ENCODE data around the gene FAM168B. TPM values are rescaled to one million over a fixed set of nuclear protein-coding genes. Genes with fewer than 3 reads are reported as not detected.
A peak's percentile ranks its signal among the peaks of the same experiment; 100 is the strongest.

The FAM168B gene
- total RNA-seq, 3 donors from 2014 or later: 101 to 111 (median 107) TPM

DNA sequence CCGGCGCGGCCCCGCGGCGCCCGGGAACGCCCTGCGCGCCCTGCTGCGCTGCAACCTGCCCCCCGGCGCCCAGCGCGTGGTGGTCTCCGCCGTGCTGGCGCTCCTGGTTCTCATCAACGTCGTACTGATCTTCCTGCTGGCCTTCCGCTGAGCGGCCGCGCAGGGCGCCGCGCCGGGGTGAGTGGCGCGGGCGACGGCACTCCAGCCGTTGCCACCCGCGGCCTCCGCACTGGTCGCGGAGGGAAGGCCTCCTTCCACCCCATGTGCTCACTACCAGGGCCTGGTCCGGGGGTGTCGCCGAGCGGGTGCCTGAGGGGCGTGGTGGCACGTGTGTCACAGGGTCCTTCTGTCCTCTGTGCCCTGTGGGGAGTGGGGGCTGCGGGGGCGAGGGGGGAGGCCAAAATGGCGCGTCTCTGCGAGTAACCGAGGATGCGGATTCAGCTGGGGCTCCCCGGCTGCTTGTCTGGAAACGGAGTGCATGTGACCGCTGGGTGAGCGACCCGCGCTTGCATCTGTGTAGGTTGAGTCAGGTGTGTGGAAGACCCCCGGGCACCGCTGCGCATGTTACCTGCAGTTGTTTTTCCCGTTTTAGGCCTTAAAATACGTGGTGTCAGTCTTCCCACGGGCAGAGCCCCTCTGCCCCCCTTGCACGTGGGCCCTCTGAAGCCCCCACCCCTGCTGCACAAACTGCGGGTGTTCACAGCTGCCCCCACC, 58.0 kb downstream of the FAM168B start:
- ATAC-seq: peak; percentile 12 to 32
- H3K9me3 Mint-ChIP-seq: no peaks in the 10 kb centered on the region
- peak overlapping the region; percentile 24 for H3K4me3 Mint-ChIP-seq

DNA sequence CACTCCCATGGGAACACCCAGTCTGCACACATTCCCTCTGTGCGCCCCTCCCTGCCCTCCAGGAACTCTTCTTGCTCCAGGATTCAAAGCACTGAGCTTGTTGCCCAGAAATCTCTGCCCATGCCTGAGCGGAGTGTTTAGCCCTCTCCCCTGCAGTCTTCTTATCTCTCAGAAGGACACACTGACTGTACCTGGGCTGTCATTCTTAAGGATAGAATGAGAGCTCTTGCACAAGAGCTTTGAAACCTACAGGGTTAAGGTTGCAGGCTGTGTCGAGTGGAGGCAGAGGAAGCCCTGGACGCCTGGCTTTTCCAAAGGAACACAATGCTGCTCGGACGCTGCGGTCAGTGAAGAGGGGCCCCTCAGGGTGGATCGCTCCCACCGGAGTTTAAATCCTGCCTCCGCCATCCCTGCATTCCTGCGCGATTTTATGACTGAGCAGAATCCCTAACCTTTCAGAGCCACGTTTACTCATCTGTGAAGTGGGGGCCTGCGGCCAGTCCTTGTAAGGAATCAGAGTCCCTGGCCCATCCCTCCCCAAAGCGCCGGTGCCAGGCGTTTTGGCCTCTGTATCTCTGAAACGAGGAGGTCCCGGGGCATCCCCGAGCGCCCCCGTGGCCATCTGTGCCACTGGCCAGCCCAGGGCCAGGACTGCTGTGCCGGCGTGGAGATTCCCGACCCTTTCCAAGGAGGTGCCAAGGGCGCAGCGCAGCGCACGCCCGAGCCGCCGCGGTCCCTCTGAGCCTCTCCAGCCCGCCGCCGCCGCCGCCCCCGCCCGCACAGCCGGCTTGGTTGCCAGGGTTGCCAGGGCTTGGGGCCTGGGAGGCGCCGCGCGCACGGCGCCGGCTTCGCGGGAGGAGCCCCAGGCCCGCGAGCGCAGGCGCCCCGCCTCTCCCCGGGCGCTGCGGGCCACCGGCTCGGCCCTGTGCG, 58.9 kb downstream of the FAM168B start:
- no peak for DNase-seq
- Mint-ChIP-seq H3K9me3 (no peaks in the 10 kb centered on the region), H3K27me3 (ENCODE audit: low read depth) (peaks cover 35% of the 10 kb centered on the region), H3K36me3 (ENCODE audit: insufficient read depth) (no peaks in the 10 kb centered on the region), H3K4me3 (peak overlapping the region; percentile 29), H3K4me1 (ENCODE audit: low read depth) (peaks cover 5% of the 10 kb centered on the region)
- peak; percentile 78 to 82 for ATAC-seq

More for the DNA sequence above, 58.0 kb downstream of the FAM168B start:
- peaks cover 34% of the 10 kb centered on the region for H3K27me3 Mint-ChIP-seq (ENCODE audit: low read depth)
- no peaks in the 10 kb centered on the region for H3K36me3 Mint-ChIP-seq (ENCODE audit: insufficient read depth)
- H3K4me1 Mint-ChIP-seq (ENCODE audit: low read depth): peaks cover 9% of the 10 kb centered on the region
- no peak for DNase-seq

DNA sequence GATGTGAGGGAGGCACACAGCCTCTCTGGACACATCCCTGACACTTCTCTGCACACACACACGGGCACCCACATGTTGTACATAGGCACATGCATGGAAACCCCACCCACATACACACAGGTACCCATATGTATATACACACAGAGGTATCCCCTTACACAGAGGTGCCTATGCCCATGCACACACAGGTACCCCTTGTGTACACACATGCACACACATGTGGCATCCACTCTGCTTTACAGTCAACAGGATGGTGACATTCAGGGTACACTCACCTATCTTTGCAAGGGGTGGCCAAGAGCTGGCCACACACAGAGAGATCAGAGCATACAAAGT, 59.5 kb downstream of the FAM168B start:
- ATAC-seq: no peak
- no peak for DNase-seq
- Mint-ChIP-seq H3K4me1 (ENCODE audit: low read depth) (peaks cover 1% of the 10 kb centered on the region), H3K27me3 (ENCODE audit: low read depth) (peaks cover 36% of the 10 kb centered on the region), H3K9me3 (no peaks in the 10 kb centered on the region), H3K36me3 (ENCODE audit: insufficient read depth) (no peaks in the 10 kb centered on the region), H3K4me3 (no peak overlapping the region)

DNA sequence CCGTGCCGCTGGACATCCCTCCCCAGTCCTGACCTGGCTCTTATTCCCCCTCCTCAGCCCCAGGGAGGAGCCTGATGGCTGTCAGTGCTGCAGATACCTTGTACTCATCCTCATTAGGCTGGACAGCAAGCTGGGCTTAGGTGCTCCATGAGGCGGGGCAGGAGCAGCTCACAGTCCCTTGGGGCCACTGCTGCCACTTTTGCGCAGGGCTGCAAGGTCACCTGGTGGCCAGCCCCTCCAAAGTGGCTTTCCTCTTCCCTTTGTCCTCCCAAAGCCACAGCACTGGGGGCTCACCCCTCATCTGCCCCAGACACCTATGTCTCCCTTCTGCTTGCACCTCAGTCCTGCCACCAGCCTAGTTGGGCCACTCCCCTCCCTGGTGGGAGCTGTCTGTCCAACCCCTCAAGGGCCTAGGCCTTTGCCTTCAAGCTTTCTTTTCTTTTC, 60.8 kb downstream of the FAM168B start:
- H3K36me3 Mint-ChIP-seq (ENCODE audit: insufficient read depth): no peaks in the 10 kb centered on the region
- H3K4me3 Mint-ChIP-seq: no peak overlapping the region
- peaks cover 40% of the 10 kb centered on the region for H3K27me3 Mint-ChIP-seq (ENCODE audit: low read depth)
- H3K9me3 Mint-ChIP-seq: peaks cover 2% of the 10 kb centered on the region
- ATAC-seq (no peak), DNase-seq (no peak)
- peaks cover 1% of the 10 kb centered on the region for H3K4me1 Mint-ChIP-seq (ENCODE audit: low read depth)

DNA sequence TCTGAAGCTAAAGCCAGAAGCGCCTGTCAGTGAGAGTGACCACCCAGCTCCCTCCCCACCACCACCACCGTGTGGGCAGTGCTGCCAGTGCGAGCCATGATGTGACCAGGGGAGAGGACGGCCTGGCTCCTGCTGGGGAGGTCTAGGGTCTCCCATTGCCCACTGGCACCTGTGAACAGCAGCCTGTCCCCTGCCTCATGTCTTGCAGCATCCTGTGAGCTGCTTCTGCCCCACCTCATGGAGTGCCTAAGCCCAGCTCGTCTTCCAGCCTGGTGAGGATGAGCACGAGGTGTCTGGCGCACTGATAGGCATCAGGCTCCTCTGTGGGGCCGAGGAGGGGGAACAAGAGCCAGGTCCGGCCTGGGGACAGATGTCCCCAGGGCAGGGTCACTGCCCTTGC, 61.4 kb downstream of the FAM168B start:
- Mint-ChIP-seq H3K9me3 (peaks cover 7% of the 10 kb centered on the region), H3K4me3 (no peak overlapping the region), H3K4me1 (ENCODE audit: low read depth) (peaks cover 1% of the 10 kb centered on the region), H3K27me3 (ENCODE audit: low read depth) (peaks cover 45% of the 10 kb centered on the region), H3K36me3 (ENCODE audit: insufficient read depth) (no peaks in the 10 kb centered on the region)
- ATAC-seq: no peak
- no peak for DNase-seq

DNA sequence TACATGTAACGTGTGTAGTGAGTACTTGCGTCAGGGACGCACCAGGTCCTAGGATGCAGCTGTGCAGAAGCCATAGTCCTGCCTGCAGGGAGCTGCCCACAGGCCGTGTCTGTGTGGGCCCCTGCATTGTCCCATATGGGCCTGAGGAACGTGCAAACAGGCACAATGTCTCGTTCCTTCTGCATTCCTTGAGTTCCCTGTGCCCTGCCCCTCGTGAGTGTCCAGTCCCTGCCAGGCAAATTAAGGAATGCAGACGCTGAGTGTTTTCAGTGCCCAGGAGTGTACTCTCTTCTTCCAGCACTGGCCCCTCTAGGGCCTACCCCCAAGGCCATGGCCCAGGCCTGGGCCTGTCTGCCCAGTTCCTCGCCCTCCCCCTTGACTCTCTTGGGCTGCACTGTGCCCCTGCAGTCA, 61.8 kb downstream of the FAM168B start:
- peaks cover 1% of the 10 kb centered on the region for H3K4me1 Mint-ChIP-seq (ENCODE audit: low read depth)
- H3K36me3 Mint-ChIP-seq (ENCODE audit: insufficient read depth): no peaks in the 10 kb centered on the region
- H3K9me3 Mint-ChIP-seq: peaks cover 8% of the 10 kb centered on the region
- DNase-seq (no peak), ATAC-seq (no peak)
- H3K4me3 Mint-ChIP-seq: no peak overlapping the region
- H3K27me3 Mint-ChIP-seq (ENCODE audit: low read depth): peaks cover 45% of the 10 kb centered on the region

DNA sequence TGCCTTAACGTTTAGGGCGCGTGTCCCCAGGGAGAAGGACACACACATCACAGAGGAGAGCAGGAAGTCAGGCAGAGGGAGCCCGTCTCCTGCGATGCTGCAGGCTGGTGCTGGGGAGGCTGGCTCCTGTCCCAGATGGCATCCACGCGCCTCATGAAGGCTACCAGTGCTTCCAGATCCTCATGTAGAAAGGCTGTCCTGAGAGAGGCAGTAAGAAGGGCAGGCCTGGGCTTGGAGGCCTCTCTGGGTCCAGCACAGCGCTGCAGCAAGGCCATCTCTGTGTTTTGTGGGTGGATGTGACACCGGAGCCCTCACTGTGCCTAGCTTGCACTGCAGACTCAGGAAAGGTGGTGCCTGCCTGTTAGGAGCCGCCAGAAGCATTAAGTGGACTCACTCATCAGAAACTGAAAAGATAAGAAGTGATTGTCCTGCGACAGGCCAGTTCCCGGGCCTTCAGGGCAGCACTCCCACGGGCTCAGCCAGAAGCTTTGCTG, 62.7 kb downstream of the FAM168B start:
- Mint-ChIP-seq H3K4me1 (ENCODE audit: low read depth) (peaks cover 1% of the 10 kb centered on the region), H3K27me3 (ENCODE audit: low read depth) (peaks cover 37% of the 10 kb centered on the region), H3K36me3 (ENCODE audit: insufficient read depth) (no peaks in the 10 kb centered on the region), H3K4me3 (no peak overlapping the region), H3K9me3 (peaks cover 8% of the 10 kb centered on the region)
- ATAC-seq (no peak), DNase-seq (no peak)

DNA sequence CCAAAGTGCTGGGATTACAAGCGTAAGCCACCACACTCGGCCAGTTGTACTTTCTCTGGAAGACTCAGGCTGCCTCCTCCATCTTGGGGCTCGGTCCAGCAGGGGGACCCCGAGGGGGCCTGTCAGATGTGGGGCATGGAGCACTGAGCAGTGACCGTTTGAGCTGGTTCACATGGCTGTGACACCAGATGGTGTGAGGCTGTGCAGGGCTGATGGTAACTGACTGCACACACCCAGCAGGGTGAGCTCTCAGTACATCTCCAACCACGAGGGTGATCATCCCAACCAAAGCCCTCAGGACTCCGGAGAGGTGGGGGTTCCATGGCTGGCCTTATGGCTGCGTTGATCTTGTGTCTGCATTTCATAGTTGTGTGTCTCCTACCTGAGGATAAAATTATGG, 63.4 kb downstream of the FAM168B start:
- H3K9me3 Mint-ChIP-seq: peaks cover 8% of the 10 kb centered on the region
- H3K27me3 Mint-ChIP-seq (ENCODE audit: low read depth): peaks cover 43% of the 10 kb centered on the region
- ATAC-seq: no peak
- no peaks in the 10 kb centered on the region for H3K36me3 Mint-ChIP-seq (ENCODE audit: insufficient read depth)
- DNase-seq: no peak
- no peak overlapping the region for H3K4me3 Mint-ChIP-seq
- H3K4me1 Mint-ChIP-seq (ENCODE audit: low read depth): peaks cover 1% of the 10 kb centered on the region

DNA sequence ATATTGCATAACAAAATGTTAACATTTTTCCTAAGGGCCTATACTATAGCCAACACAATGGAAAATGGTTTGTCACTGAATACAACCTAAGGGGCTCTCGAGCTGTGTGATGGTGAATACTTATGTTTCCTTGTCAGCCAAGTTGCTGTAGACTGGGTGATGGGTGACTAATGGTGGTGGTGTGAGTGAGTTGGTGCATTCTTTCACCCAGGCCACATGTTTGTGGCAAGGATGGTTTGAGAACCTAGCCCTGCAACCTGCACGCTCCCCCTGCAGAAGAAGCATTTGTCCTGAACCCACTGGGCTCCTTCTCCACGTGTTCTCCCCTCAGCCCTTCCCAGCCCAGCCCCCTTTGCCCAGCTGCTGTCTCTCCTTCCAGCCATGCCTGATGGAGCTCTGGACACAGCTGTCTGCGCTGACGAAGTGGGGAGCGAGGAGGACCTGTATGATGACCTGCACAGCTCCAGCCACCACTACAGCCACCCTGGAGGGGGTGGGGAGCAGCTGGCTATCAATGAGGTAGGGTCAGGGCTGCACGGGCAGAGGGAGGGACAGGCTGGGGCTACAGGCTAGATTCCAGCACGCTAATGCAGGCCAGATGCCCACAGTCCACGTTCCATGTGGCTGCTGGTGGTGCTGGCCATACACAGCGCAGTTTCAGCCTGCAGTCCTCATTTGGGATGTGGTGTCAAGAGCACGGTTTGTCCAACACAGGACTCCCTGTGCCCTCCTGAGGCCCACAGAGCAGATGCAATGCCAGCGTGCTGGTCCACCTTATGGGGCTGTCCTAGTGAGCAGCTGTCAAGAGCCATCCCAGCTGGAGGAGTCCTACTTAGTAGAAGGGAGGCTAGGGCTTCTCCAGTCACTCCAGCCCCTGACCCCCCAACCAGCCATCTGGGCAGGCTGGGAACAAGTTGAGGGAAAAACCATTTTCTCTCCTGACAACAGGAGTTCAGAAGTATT, 65.4 kb downstream of the FAM168B start:
- ATAC-seq (no peak), DNase-seq (no peak)
- Mint-ChIP-seq H3K4me3 (no peak overlapping the region), H3K36me3 (ENCODE audit: insufficient read depth) (no peaks in the 10 kb centered on the region), H3K9me3 (peaks cover 8% of the 10 kb centered on the region), H3K27me3 (ENCODE audit: low read depth) (peaks cover 38% of the 10 kb centered on the region), H3K4me1 (ENCODE audit: low read depth) (no peaks in the 10 kb centered on the region)

DNA sequence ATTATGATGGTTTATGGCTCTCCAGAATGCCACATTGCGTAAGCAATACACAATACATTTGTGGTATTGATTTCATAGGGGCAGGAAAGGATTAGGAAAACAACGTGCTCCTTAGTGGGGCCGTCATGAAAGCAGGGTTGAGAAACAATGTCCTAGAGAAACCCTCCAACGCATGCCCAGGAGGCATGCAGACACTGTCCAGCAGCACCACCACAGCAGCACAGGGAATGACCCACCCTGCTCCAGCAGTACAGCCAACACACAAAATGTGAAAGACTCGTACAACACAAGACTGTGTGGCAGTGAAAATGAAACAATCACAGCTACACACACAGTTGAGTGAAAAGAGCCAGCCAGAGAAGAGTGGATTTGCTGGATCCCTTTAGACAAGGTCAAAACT, 66.3 kb downstream of the FAM168B start:
- H3K27me3 Mint-ChIP-seq (ENCODE audit: low read depth): peaks cover 40% of the 10 kb centered on the region
- DNase-seq (no peak), ATAC-seq (no peak)
- peaks cover 8% of the 10 kb centered on the region for H3K9me3 Mint-ChIP-seq
- no peaks in the 10 kb centered on the region for H3K36me3 Mint-ChIP-seq (ENCODE audit: insufficient read depth)
- H3K4me1 Mint-ChIP-seq (ENCODE audit: low read depth): no peaks in the 10 kb centered on the region
- H3K4me3 Mint-ChIP-seq: no peak overlapping the region

DNA sequence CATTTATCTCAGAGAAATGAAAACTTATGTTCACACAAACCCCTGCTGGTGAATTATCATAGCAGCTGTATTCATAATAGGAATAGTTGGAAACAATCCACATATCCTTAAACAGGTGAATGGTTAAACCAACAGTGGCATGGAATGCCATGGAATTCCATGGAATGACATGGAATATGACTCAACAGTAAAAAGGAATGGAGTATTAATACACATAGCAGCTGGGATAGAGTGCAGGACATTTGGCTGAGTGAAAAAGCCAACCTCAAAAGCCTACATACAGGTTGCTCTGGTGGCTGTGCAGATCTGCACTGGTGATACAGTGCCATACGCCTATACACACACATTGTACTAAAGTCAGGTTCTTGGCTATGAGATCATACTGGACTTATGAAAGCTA, 69.5 kb downstream of the FAM168B start:
- ATAC-seq (no peak), DNase-seq (no peak)
- peaks cover 12% of the 10 kb centered on the region for H3K9me3 Mint-ChIP-seq
- H3K36me3 Mint-ChIP-seq (ENCODE audit: insufficient read depth): no peaks in the 10 kb centered on the region
- H3K4me1 Mint-ChIP-seq (ENCODE audit: low read depth): no peaks in the 10 kb centered on the region
- peaks cover 49% of the 10 kb centered on the region for H3K27me3 Mint-ChIP-seq (ENCODE audit: low read depth)
- no peak overlapping the region for H3K4me3 Mint-ChIP-seq

DNA sequence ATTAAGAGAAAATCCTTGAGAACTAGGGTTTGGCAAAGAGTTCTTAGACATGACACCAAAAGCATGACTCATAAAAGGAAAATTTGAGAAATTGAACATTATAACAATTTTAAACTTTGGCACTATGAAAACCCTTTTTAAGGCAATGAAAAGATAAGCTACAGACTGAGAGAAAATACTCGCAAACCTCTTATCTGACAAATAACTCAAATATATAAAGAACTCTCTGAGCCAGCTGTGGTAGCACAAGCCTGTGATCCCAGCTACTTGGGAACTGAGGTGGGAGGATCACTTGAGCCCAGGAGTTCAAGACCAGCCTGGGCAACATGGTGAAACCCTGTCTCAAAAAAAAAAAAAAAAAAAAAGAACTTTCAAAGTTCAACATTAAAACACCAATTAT, 70.5 kb downstream of the FAM168B start:
- DNase-seq (no peak), ATAC-seq (no peak)
- no peak overlapping the region for H3K4me3 Mint-ChIP-seq
- peaks cover 12% of the 10 kb centered on the region for H3K9me3 Mint-ChIP-seq
- no peaks in the 10 kb centered on the region for H3K4me1 Mint-ChIP-seq (ENCODE audit: low read depth)
- H3K36me3 Mint-ChIP-seq (ENCODE audit: insufficient read depth): no peaks in the 10 kb centered on the region
- H3K27me3 Mint-ChIP-seq (ENCODE audit: low read depth): peaks cover 44% of the 10 kb centered on the region

DNA sequence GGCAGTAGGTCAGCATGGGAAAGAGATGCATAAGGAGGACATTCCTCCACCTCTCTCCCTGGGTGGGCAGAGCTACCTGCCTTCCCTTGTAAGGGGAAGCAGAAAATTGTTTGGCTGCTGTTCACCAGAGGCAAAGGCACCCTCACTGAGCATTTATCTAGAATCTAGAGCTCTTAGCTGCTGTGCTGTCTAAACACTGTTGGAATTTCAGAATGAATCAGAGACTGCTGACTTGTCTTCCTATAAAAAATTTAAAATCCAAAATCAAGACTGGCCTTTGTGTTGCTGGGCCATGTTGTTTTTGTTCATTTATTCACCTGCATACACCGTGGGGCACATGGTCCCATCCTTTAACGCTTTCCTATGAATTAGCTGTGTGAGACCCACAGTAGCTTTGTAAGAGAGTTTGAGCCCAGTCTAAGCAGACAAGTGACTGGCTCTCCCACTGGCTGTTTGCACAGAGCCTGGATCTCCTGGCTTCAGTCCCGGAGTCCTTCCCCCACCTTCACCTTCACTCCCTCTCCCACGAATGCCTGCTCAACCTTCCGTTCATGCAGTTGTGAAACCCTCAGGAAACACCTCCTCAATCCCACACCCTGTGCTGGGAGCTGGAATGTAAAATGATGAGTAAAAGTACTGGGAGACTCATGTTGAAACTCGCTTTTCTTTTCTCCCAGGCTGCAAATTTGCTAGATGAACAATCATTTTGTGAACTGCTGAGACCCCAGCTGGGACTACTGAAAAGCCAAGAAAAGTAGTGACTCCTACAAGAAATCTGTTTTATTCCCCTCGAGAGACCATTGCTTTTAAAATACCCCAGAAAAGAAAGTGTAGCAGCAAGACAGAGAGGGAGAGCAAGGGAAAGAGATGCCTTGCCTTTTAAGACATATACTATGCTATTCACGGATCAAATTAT, 76.2 kb downstream of the FAM168B start:
- Mint-ChIP-seq H3K9me3 (peaks cover 4% of the 10 kb centered on the region), H3K4me1 (ENCODE audit: low read depth) (no peaks in the 10 kb centered on the region), H3K4me3 (no peak overlapping the region), H3K36me3 (ENCODE audit: insufficient read depth) (no peaks in the 10 kb centered on the region), H3K27me3 (ENCODE audit: low read depth) (peaks cover 17% of the 10 kb centered on the region)
- ATAC-seq: no peak
- DNase-seq: no peak

Measured in activated T-cell treated with anti-CD3 and anti-CD28 coated beads, Interleukin-2, amount 50 U/mL, for 4 hours (primary cell).